WTC11 (cell line): ENCODE results near the gene DCLRE1C. TPM values are rescaled to one million over a fixed set of nuclear protein-coding genes. Genes with fewer than 3 reads are reported as not detected.

Experiments used
- ATAC-seq: fragments of 200-7000 bp; cut with Tn5 transposase; 2 replicates; pipeline ENCODE4 v1.10.0; 2021; ENCODE audit warnings: mild to moderate bottlenecking, moderate library complexity
- CTCF ChIA-PET: fragments of 300-600 bp; sonication (Branson Sonifier 250); formaldehyde crosslinking; loops from one replicate; lab custom pipeline; 2021; ENCODE audit warnings: antibody characterized with exemption; lab: Charles Lee
- POLR2A ChIA-PET: fragments of 350-600 bp; sonication (Branson Sonifier 250); formaldehyde crosslinking; loops from one replicate; lab custom pipeline; 2021; ENCODE audit warnings: antibody characterized with exemption; lab: Charles Lee
- DNase-seq: peaks from one replicate; pipeline ENCODE4 v3.0.0; 2021; ENCODE audit warnings: low spot score
- H3K27ac Mint-ChIP-seq: 2 replicates; pipeline ENCODE4 v1.8.0; 2021; ENCODE audit warnings: mixed read lengths
- H3K27me3 Mint-ChIP-seq: 2 replicates; pipeline ENCODE4 v1.8.0; 2021; ENCODE audit warnings: low read depth, mild to moderate bottlenecking, moderate library complexity, mixed read lengths
- H3K36me3 Mint-ChIP-seq: 2 replicates; pipeline ENCODE4 v1.8.0; 2021; ENCODE audit warnings: mixed read lengths
- H3K4me1 Mint-ChIP-seq: 2 replicates; pipeline ENCODE4 v1.8.0; 2022; ENCODE audit warnings: mixed read lengths
- H3K4me3 Mint-ChIP-seq: 2 replicates; pipeline ENCODE4 v1.8.0; 2021; ENCODE audit warnings: mild to moderate bottlenecking, moderate library complexity, mixed read lengths
- H3K9me3 Mint-ChIP-seq: 2 replicates; pipeline ENCODE4 v1.8.0; 2021; ENCODE audit warnings: mixed read lengths
- ATF3 ChIP-seq: sonication (generic); formaldehyde crosslinking; conservative IDR thresholded peaks from 2 replicates; pipeline ENCODE4 v1.8.1; 2022; ENCODE audit warnings: mild to moderate bottlenecking, missing genetic modification reagents
- CBFB ChIP-seq: sonication (generic); formaldehyde crosslinking; IDR thresholded peaks from 2 replicates; pipeline ENCODE4 v1.8.1; 2022; ENCODE audit warnings: mild to moderate bottlenecking, low read depth, missing genetic modification reagents
- CDX4 ChIP-seq: fragments of 250-450 bp; sonication (Bioruptor Pico); IDR thresholded peaks from 2 replicates; pipeline ENCODE4 v1.9.0; 2021; ENCODE audit warnings: moderate library complexity, mild to moderate bottlenecking, inconsistent platforms, borderline replicate concordance
- ESRRA ChIP-seq: sonication (generic); formaldehyde crosslinking; IDR thresholded peaks from 2 replicates; pipeline ENCODE4 v1.8.1; 2022; ENCODE audit warnings: mild to moderate bottlenecking, missing genetic modification reagents, borderline replicate concordance
- GTF2I ChIP-seq: fragments of 250-450 bp; sonication (Bioruptor Pico); conservative IDR thresholded peaks from 2 replicates; pipeline ENCODE4 v1.4.0; 2021; ENCODE audit warnings: mild to moderate bottlenecking
- IRF1 ChIP-seq: sonication (generic); formaldehyde crosslinking; IDR thresholded peaks from 2 replicates; pipeline ENCODE4 v1.8.0; 2023; ENCODE audit warnings: missing genetic modification reagents
- JUN ChIP-seq: sonication (generic); formaldehyde crosslinking; IDR thresholded peaks from 2 replicates; pipeline ENCODE4 v1.8.0; 2023; ENCODE audit warnings: mild to moderate bottlenecking, missing genetic modification reagents
- NFATC4 ChIP-seq: fragments of 250-450 bp; sonication (Bioruptor Pico); IDR thresholded peaks from 2 replicates; pipeline ENCODE4 v1.9.0; 2021; ENCODE audit warnings: mild to moderate bottlenecking
- NFE2L1 ChIP-seq: sonication (generic); formaldehyde crosslinking; IDR thresholded peaks from 2 replicates; pipeline ENCODE4 v1.8.1; 2023; ENCODE audit warnings: missing genetic modification reagents
- NFYB ChIP-seq: sonication (generic); formaldehyde crosslinking; conservative IDR thresholded peaks from 2 replicates; pipeline ENCODE4 v1.8.0; 2022; ENCODE audit warnings: low read depth, missing genetic modification reagents
- SMAD4 ChIP-seq: sonication (generic); formaldehyde crosslinking; IDR thresholded peaks from 2 replicates; pipeline ENCODE4 v1.8.0; 2022; ENCODE audit warnings: mild to moderate bottlenecking, missing genetic modification reagents
- SP1 ChIP-seq: sonication (generic); formaldehyde crosslinking; conservative IDR thresholded peaks from 2 replicates; pipeline ENCODE4 v1.8.1; 2022; ENCODE audit warnings: missing genetic modification reagents
- TEAD4 ChIP-seq: sonication (generic); formaldehyde crosslinking; IDR thresholded peaks from 2 replicates; pipeline ENCODE4 v1.8.0; 2022; ENCODE audit warnings: mild to moderate bottlenecking, missing genetic modification reagents
- USF1 ChIP-seq: sonication (generic); formaldehyde crosslinking; IDR thresholded peaks from 2 replicates; pipeline ENCODE4 v1.8.0; 2022; ENCODE audit warnings: mild to moderate bottlenecking, missing genetic modification reagents
- ZNF121 ChIP-seq: sonication (generic); formaldehyde crosslinking; IDR thresholded peaks from 2 replicates; pipeline ENCODE4 v1.8.0; 2023; ENCODE audit warnings: missing genetic modification reagents
- ZNF219 ChIP-seq: sonication (generic); formaldehyde crosslinking; IDR thresholded peaks from 2 replicates; pipeline ENCODE4 v1.8.0; 2023; ENCODE audit warnings: missing genetic modification reagents, mild to moderate bottlenecking, borderline replicate concordance
- ZNF232 ChIP-seq: sonication (generic); formaldehyde crosslinking; IDR thresholded peaks from 2 replicates; pipeline ENCODE4 v1.8.0; 2022; ENCODE audit warnings: mild to moderate bottlenecking, missing genetic modification reagents
- ZSCAN18 ChIP-seq: fragments of 250-450 bp; sonication (Bioruptor Pico); IDR thresholded peaks from 2 replicates; pipeline ENCODE4 v2.1.2; 2022; ENCODE audit warnings: mild to moderate bottlenecking, moderate library complexity
- total RNA-seq: library from RNA; stranded (reverse); gene quantifications from 3 replicates; pipeline ENCODE4 v1.2.3, GENCODE V29; 2021

DCLRE1C gene
- total RNA-seq, 1 experiment from 2014 or later = 4.3 TPM

GRCh38 chr10:14954934-14955333, 1.0 kb upstream of the DCLRE1C start:
- DNase-seq (no peak), ATAC-seq (no peak)
- H3K36me3 Mint-ChIP-seq = no peaks in the 10 kb centered on the region
- H3K27me3 Mint-ChIP-seq = peaks cover 75% of the 10 kb centered on the region
- peaks cover 3% of the 10 kb centered on the region; the same call in 1 of the 2 replicates for H3K9me3 Mint-ChIP-seq
- peak overlapping the region; percentile 80 for H3K4me3 Mint-ChIP-seq
- ChIA-PET CTCF (no interaction called here), POLR2A (interaction anchor here (1.3 to 2.7 kb wide), 3 partner anchors 77 to 117 kb away, joined by 3 to 15 read pairs (median 12); partner anchors contain the start of genes CDNF, HSPA14, MSANTD7 and SUV39H2)
- 0 out of 2 replicates have a peak overlapping the region, but pooled peaks have one; percentile 87 for H3K27ac Mint-ChIP-seq
- TF ChIP-seq ESRRA (no peak), NFYB (CRISPR knock-in tag) (no peak), SMAD4 (CRISPR knock-in tag) (no peak), CBFB (CRISPR knock-in tag) (no peak), SP1 (CRISPR knock-in tag) (no peak), ZNF232 (CRISPR knock-in tag) (no peak), USF1 (CRISPR knock-in tag) (no peak), TEAD4 (no peak), ZNF219 (CRISPR knock-in tag) (no peak), IRF1 (no peak), ZSCAN18 (no peak)
- peaks cover 24% of the 10 kb centered on the region for H3K4me1 Mint-ChIP-seq

- Mint-ChIP-seq H3K9me3 (peaks cover 3% of the 10 kb centered on the region; the same call in 1 of the 2 replicates), H3K27ac (peak overlapping the region; percentile 87; the same call in 1 of the 2 replicates), H3K4me3 (peak overlapping the region; percentile 80), H3K36me3 (peaks cover 2% of the 10 kb centered on the region; the same call in 1 of the 2 replicates), H3K27me3 (peaks cover 63% of the 10 kb centered on the region), H3K4me1 (peaks cover 24% of the 10 kb centered on the region)
- DNase-seq (no peak), ATAC-seq (peak; percentile 36)
- ChIA-PET POLR2A (interaction anchor here (0.5 to 2.7 kb wide), 3 partner anchors 75 to 129 kb away, joined by 5 to 15 read pairs (median 12); partner anchors contain the start of genes CDNF, HSPA14, MSANTD7 and SUV39H2), CTCF (interaction anchor here (0.5 to 2.0 kb wide), 14 partner anchors 18 to 640 kb away, joined by 3 to 10 read pairs (median 4); partner anchors contain the start of genes CDNF, HSPA14, MSANTD7 and RPP38)
- TF ChIP-seq NFE2L1 (CRISPR knock-in tag) (no peak), ATF3 (CRISPR knock-in tag) (no peak), JUN (no peak; the same call in 1 of the 2 replicates), NFATC4 (CRISPR knock-in tag) (no peak), GTF2I (CRISPR knock-in tag) (no peak), USF1 (CRISPR knock-in tag) (no peak), CDX4 (CRISPR knock-in tag) (no peak), ZNF121 (CRISPR knock-in tag) (no peak)
Measured at GRCh38 chr10:14953424-14954000, 384 bp downstream of the DCLRE1C start.
